ENCODE results near the gene SPG7. TPM values are rescaled to one million over a fixed set of nuclear protein-coding genes. Genes with fewer than 3 reads are reported as not detected.

Gene SPG7
- total RNA-seq, 1 donor from 2014 or later: 132 TPM

DNA sequence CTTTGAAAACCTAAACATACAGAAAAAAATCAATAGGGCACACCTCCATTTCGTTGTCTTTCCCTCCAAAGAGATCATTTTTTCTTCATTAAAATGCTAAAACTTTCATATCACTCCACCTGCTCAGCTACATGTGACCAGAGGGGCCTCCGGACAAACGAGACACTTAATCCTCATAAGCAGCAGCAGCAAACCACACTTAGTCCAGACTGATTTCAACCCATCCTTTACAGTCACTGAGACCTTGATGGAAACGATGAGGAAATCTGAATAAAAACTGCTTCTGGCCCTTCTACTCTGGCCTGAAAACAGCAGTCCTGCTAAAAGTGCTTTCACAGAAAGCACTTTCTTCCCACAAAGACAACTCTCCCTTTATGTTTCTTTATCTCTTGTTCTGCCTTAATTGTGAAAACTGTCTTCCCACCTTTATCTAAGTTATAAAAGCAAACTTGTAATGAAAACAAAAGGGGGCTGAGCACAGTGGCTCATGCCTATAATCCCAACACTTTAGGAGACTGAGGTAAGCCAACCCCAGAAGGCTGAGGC, 22.4 kb upstream of the SPG7 start:
- no peak for DNase-seq (ENCODE audit: low spot score)

- peak; percentile 91 for DNase-seq (ENCODE audit: low spot score)
Observed at GRCh38 chr16:89489040-89489897, 18.9 kb upstream of the SPG7 start.

DNA sequence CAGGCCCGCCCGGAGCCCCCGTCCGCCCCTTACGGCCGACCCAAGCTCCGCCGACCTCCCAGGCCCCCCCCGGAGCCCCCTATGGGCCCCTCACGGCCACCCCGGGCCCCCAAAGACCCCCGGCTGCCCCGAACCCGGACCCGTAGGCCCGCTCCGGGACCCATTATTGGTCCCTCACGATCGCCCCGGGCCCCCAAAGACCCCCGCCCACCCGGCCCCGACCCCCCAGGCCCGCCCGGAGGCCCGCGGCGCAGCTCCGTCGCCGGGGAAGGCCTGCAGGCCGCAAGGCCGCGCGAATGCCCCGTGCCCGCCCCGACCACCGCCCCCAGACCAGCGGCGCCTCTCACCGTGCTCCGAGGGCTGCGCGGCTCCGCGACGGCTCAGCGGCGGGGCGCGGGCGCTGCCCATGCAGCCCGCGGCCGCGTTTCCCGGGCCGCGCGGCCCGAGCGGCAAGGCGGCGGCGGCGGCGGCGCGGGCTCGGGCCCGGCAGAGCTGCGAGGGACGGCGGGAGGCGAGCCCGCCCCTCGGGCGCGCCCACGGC, 18.2 kb upstream of the SPG7 start:
- DNase-seq (ENCODE audit: low spot score): no peak

- peak; percentile 99 for DNase-seq (ENCODE audit: low spot score)
Observed at GRCh38 chr16:89490439-89491237, 17.6 kb upstream of the SPG7 start, which contains the start of gene ANKRD11. Gene ANKRD11, minus strand, starts transcription at chr16:89490561. Its CDS starts 173,542 bp downstream, at chr16:89317019.

DNA sequence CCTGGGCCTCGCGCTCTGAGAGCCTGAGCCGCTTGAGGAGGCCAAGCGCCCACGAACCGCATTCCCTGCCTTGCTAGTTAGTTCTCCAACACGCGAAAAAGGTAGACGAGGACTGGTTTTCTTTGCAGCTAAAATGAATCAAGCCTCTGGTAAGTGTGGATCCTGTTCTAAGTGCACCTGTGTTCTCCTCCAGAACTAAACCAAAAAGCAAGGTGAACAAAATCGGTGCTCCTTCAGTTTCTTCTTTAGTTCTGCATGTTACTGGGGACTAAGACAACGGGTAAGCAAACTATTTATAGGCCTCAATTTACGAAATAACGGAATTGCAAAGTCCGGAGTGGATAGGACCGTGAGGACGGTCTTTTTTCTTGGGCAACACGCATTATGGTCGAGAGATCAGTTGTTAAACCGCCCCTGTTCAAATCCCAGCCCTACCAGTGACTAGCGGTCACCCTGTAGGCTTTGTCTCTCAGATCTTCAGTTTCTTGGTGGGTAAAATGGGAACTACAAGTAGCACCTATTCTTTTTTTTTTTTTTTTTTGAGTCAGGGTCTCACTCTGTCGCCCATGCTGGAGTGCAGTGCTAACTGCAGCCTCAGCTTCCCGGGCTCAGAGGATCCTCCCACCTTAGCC, 16.8 kb upstream of the SPG7 start:
- DNase-seq (ENCODE audit: low spot score): no peak

- no peak for DNase-seq (ENCODE audit: low spot score)
Observed at GRCh38 chr16:89491974-89492687, 16.1 kb upstream of the SPG7 start.

DNA sequence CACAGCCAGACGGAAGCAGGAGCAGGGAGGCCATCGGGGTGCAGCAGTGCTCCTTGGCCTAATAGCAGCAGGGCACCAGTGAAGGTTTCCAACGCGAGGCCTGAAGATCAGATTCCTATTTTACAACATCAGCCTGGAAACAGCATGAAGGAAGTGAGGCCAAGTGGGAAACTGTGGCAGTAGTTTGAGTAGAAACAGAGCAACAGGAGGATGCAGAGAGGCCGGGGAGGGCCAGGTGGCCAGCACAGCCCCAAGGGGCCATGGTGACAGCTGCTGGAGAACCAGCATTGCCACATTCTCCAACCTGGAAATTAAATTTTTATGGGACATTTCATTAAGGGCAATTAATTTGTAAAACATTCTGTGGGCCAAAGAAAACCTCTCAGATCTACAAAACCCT, 14.4 kb upstream of the SPG7 start:
- DNase-seq (ENCODE audit: low spot score): no peak

DNA sequence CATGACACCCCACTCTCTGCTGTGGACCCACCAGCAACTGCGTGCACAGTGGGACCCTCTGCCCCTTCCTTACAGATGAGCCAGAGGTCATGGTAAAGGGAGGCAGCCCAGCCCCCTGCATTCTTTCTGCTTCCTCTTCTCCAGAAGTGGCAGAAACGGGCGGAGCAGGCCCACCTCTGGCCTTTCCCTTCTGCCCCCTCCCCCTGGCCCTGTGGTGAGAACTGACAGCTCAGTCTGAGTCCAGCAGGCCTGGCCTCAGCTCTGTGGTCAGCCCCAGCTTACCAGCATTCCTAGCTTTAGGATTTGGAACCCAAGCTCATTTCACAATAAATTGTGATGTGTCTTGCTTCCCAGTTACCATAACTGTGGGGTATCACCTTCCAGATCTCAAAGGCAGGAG, 13.1 kb upstream of the SPG7 start:
- no peak for DNase-seq (ENCODE audit: low spot score)

DNA sequence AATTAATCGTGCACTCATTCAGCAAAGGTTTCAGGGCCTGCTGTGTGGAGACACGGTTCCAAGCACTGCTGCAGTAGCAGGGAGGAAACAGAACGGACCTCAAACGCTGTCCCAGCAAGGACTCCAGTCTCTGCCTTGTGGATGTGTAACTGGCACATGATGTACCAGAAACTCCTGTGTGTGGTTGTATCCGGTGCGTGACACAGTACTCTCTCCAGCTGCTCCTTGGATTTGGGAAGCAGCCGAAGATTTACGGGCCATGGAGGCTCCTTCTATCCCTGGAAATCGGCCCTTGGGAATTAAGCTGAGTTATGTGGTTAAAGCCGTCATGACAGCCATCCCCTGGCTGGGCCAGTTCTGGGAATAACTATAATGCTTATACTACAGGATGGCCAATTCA, 9.4 kb upstream of the SPG7 start:
- no peak for DNase-seq (ENCODE audit: low spot score)

GRCh38 chr16:89499767-89500166, 8.4 kb upstream of the SPG7 start:
- DNase-seq (ENCODE audit: low spot score): no peak

GRCh38 chr16:89502081-89502843, 5.9 kb upstream of the SPG7 start:
- peak; percentile 67 for DNase-seq (ENCODE audit: low spot score)

GRCh38 chr16:89504091-89504490, 4.1 kb upstream of the SPG7 start:
- DNase-seq (ENCODE audit: low spot score): no peak

DNA sequence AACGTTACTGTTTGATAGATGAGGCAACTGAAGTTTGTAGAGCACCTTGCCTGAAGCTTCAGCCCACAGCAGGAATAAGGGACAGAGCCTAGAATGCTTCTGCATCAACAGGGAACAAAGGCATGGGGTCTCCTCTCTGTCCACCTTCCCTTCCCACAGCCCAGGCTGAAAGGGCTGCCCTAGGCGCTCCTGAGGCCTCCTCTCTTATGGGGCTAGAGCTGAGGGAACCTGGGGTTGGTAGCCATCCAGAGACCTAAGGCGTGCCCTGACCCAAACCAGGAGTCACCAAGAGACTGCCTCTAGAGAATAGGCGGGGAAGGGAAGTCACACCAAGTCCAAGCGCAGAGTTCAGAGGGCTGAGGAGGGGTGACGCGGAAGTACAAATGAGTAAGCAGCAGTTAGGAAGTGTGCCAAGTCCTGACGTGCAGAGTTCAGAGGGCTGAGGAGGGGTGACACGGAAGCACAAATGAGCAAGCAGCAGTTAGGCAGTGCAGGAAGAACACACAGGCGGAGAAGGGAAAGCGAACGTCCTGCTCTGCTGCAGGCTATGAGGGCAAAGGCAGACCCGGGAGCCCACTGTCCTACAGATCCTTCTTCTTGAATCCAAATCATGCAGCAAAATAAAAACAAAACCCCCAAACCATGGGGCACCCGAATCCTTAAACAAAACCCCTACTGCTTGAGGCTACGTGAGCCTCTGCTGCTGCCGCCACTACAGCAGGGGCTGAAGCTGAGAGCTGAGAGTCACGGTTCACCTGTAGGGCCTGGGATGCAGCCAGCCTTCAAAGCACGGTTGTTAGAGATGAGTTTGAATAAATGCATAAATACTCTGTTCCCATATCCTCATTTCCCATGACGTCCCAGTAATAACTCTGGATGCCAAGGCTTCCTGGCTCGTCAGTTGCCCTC, 2.7 kb upstream of the SPG7 start:
- DNase-seq (ENCODE audit: low spot score): peak; percentile 94

- no peak for DNase-seq (ENCODE audit: low spot score)
Observed at GRCh38 chr16:89506113-89506504, 2.1 kb upstream of the SPG7 start.

GRCh38 chr16:89506791-89507191, 1.4 kb upstream of the SPG7 start:
- no peak for DNase-seq (ENCODE audit: low spot score)

DNA sequence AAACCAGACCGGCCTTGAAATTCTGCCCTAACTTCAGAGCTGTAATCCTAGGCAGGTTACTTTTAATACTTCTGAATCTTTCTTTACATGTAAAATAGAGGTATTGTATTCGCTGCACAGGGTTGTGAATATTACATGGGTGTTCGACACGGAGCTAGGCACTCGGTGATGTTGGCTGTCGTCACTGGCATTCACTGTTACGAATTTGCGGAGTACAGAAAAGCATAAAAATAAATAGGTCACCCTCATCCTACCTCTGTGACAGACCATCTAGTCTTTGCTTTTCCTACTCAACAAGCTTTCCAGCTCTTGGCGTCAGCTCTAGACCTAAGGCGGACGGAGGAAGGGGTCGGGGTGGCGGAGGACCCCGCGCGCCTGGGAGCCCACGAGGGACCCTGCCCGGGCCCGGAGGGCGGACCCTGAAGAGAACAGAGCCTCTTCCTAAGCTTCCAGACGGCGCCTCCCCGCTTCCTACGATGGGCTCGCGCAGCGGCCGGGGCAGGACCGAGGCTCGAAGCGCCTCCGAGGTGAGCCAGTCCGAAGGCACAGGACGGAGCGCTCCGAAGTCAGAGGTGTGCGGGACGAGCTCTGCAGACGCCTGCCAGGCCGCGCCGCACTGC, 879 bp upstream of the SPG7 start:
- peak; percentile 54 for DNase-seq (ENCODE audit: low spot score)

- no peak for DNase-seq (ENCODE audit: low spot score)
Observed at GRCh38 chr16:89510526-89510925, 2.3 kb downstream of the SPG7 start.

DNA sequence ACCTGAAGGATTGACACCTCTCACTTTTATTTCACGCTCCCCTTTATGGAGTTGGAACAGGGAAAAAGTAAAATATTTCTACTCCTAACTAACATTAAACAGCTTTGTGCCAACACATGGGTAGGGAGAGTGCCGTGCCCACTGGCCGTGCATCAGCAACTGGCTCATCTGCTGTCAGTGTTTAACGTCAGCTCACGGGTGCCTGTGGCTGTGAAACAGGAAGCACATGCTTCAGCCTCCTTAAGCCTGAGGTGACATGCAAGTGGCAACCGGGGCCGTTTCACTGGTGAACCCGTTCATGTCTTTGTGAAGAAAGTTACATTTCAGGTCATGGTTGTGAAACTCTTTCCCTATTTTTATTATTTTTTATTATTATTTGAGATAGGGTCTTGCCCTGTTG, 3.2 kb downstream of the SPG7 start:
- DNase-seq (ENCODE audit: low spot score): no peak

DNA sequence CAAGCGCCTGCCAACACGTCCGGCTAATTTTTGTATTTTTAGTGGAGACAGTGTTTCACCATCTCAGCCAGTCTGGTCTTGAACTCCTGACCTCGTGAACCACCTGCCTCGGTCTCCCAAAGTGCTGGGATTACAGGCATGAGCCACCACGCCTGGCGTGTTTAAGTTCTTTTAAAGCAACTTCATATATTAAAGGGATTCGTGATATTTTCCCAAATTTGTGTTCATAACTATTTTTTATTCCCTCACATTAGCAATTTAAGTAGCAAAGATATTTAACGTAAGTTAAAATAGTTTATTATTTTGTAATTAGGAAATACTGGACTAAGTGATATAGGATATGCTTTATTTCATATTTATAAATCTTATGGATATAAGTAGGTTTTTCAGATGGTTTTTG, 4.2 kb downstream of the SPG7 start:
- DNase-seq (ENCODE audit: low spot score): no peak
